Measurements from ENCODE around the gene ANO10.

ANO10 gene

DNA sequence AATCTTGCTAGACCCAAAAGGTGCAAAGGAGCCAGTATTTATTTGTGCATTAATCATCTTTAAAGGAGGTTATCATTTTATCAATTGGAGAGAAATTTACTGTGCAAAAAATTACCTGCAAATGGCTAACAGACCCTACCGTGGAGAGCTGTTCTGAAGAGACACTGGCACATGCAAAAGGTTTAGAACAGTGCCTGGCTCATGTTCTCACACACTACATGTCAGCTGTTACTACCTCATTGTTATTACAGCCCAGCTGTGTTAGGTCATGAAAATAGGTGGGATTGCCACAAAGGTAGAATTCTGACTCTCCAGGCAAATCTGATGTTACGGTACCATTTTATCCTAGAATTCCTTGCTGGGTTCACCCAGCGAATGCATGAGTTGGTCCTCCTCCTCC lies 198.2 kb downstream of the ANO10 start:
- H3K27me3 Mint-ChIP-seq = no peaks in the 10 kb centered on the region
- H3K27ac Mint-ChIP-seq = no peak overlapping the region
- no peaks in the 10 kb centered on the region for H3K4me1 Mint-ChIP-seq (ENCODE audit: low read depth)
- peaks cover 4% of the 10 kb centered on the region for H3K9me3 Mint-ChIP-seq (ENCODE audit: low read depth)
- peaks cover 8% of the 10 kb centered on the region for H3K36me3 Mint-ChIP-seq
- H3K4me3 Mint-ChIP-seq = no peak overlapping the region

GRCh38 chr3:43423142-43423541 lies 198.7 kb downstream of the ANO10 start:
- peaks cover 4% of the 10 kb centered on the region for H3K9me3 Mint-ChIP-seq (ENCODE audit: low read depth)
- no peaks in the 10 kb centered on the region for H3K4me1 Mint-ChIP-seq (ENCODE audit: low read depth)
- H3K27ac Mint-ChIP-seq = no peak overlapping the region
- no peak overlapping the region for H3K4me3 Mint-ChIP-seq
- H3K27me3 Mint-ChIP-seq = no peaks in the 10 kb centered on the region
- peaks cover 8% of the 10 kb centered on the region for H3K36me3 Mint-ChIP-seq

DNA sequence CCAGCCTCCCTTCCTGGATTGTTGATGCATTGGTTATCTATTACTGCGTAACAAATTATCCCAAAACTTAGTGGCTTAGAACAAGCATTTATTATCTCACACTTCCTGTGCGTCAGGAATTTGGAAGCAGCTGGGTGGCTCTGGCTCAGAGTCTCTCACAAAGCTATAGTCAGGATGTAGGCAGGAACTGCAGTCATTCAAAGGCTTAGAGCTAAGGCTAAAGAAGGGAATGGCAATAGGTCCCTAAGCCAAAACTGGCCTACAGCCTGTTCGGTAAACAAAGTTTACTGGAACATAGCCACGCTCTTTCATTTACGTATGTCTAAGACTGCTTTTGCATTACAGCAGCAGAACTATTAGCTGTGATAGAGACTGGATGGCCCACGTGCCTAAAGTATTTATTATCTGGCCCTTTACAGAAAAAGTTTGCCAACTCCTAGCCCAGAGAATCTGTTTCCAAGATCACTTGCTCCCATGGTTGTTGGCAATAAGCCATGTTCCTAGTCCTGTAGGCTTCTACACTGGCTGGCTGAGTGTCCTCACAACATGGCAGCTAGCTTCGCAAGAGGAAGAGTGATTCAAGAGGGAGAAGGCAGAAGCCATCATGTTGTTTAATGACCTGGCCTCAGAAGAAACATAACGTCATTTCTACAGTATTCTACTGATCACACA lies 203.1 kb downstream of the ANO10 start:
- Mint-ChIP-seq H3K36me3 (peaks cover 2% of the 10 kb centered on the region), H3K9me3 (ENCODE audit: low read depth) (no peaks in the 10 kb centered on the region), H3K27me3 (no peaks in the 10 kb centered on the region), H3K4me3 (no peak overlapping the region), H3K27ac (no peak overlapping the region), H3K4me1 (ENCODE audit: low read depth) (peaks cover 4% of the 10 kb centered on the region)

- Mint-ChIP-seq H3K27ac (no peak overlapping the region), H3K36me3 (no peaks in the 10 kb centered on the region), H3K27me3 (no peaks in the 10 kb centered on the region), H3K9me3 (ENCODE audit: low read depth) (no peaks in the 10 kb centered on the region), H3K4me3 (no peak overlapping the region), H3K4me1 (ENCODE audit: low read depth) (peaks cover 17% of the 10 kb centered on the region)
These were observed 204.7 kb downstream of the ANO10 start for GRCh38 chr3:43417133-43417532.

DNA sequence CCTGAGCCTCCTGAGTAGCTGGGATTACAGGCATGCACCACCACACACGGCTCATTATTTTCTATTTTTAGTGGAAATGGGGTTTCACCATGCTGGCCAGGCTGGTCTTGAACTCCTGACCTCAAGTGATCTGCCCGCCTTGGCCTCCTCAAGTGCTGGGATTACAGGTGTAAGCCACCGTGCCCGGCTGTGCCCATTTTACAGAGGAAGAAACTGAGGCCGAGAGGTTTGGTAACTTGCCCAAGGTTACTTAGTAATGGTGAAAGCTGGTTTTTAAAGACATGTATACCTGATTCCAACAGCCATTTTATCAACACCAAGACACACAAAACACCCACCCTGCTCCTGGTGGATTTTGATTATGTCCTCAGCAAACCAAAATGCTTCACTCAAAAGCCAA lies 206.7 kb downstream of the ANO10 start:
- no peaks in the 10 kb centered on the region for H3K36me3 Mint-ChIP-seq
- peaks cover 17% of the 10 kb centered on the region for H3K4me1 Mint-ChIP-seq (ENCODE audit: low read depth)
- H3K9me3 Mint-ChIP-seq (ENCODE audit: low read depth) = no peaks in the 10 kb centered on the region
- no peaks in the 10 kb centered on the region for H3K27me3 Mint-ChIP-seq
- H3K4me3 Mint-ChIP-seq = no peak overlapping the region
- H3K27ac Mint-ChIP-seq = no peak overlapping the region

DNA sequence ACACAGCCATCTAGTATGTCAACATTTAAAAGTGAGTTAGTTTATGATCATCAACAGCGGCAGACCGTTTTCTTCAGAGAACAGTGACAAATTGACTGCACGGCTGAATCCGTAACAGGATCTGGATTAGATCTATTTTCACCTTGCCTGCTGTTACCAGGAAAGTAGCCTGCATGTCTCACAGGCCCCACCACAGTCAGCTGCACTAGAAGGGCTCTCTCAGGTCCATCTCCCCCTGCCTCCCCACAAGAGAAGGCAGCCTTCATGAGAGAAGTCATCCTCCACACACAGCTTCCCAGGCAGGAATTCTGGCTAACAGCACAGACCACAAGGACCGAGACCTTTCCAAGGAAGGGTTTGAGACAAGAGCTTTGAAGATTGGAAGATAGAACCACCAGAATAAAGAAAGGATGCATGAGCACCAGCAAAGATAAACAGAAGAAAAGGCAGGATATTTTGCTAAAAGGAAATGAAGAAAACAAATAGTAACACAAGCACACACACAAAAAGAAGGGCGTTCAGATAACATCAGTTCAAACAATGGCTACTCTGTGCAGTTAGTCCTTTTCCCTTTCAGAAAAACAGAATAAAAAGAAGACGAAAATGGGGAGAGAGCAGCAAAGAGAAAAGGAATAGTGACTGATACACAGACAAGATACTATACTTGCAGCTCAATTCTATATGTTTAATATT lies 208.0 kb downstream of the ANO10 start:
- Mint-ChIP-seq H3K4me3 (no peak overlapping the region), H3K4me1 (ENCODE audit: low read depth) (peaks cover 17% of the 10 kb centered on the region), H3K27ac (peak overlapping the region; percentile 65), H3K36me3 (no peaks in the 10 kb centered on the region), H3K27me3 (no peaks in the 10 kb centered on the region), H3K9me3 (ENCODE audit: low read depth) (no peaks in the 10 kb centered on the region)

- peaks cover 17% of the 10 kb centered on the region for H3K4me1 Mint-ChIP-seq (ENCODE audit: low read depth)
- no peak overlapping the region for H3K4me3 Mint-ChIP-seq
- H3K9me3 Mint-ChIP-seq (ENCODE audit: low read depth) = no peaks in the 10 kb centered on the region
- H3K27ac Mint-ChIP-seq = no peak overlapping the region
- peaks cover 9% of the 10 kb centered on the region for H3K36me3 Mint-ChIP-seq
- H3K27me3 Mint-ChIP-seq = no peaks in the 10 kb centered on the region
These were observed 210.4 kb downstream of the ANO10 start for GRCh38 chr3:43411429-43411828.

DNA sequence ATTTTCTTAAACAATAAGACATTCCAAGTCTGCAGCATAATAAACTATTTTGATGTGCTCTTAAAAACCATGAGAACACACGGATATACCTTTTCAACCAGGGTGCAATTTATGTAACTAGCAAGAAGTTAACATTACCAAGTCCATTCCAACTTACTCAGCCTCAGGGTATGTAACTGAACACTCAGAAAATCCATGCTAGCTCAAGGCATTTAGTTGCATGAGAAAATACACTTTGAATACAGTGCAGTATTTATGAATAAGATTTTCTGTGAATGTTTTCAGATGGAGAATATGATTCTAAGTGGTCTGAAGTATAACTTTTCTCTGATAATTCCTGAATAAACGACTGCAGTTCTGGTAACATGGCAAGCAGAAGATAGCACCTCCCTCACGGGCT lies 211.2 kb downstream of the ANO10 start:
- H3K4me1 Mint-ChIP-seq (ENCODE audit: low read depth) = peaks cover 17% of the 10 kb centered on the region
- no peak overlapping the region for H3K4me3 Mint-ChIP-seq
- no peaks in the 10 kb centered on the region for H3K9me3 Mint-ChIP-seq (ENCODE audit: low read depth)
- no peak overlapping the region for H3K27ac Mint-ChIP-seq
- H3K36me3 Mint-ChIP-seq = peaks cover 9% of the 10 kb centered on the region
- no peaks in the 10 kb centered on the region for H3K27me3 Mint-ChIP-seq

DNA sequence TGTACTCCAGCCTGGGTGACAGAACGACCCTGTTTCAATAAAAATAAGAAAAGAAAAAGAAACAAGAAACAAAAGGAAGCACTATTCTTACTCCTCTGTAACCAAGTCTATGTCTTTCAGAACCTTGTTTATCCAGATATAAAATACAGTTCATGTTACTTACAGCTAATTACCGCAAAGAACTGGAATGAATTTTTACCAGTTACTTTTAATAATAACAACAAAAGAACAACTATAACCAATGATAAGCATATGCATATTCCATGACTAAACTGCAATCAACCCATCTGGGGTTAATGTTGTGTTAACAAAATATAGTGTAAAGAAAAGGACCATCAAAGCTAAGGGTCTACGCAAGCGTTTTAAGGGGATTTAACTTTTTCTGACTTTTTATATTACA lies 212.3 kb downstream of the ANO10 start:
- H3K27me3 Mint-ChIP-seq = no peaks in the 10 kb centered on the region
- H3K36me3 Mint-ChIP-seq = peaks cover 9% of the 10 kb centered on the region
- no peaks in the 10 kb centered on the region for H3K9me3 Mint-ChIP-seq (ENCODE audit: low read depth)
- peaks cover 17% of the 10 kb centered on the region for H3K4me1 Mint-ChIP-seq (ENCODE audit: low read depth)
- no peak overlapping the region for H3K27ac Mint-ChIP-seq
- H3K4me3 Mint-ChIP-seq = no peak overlapping the region

DNA sequence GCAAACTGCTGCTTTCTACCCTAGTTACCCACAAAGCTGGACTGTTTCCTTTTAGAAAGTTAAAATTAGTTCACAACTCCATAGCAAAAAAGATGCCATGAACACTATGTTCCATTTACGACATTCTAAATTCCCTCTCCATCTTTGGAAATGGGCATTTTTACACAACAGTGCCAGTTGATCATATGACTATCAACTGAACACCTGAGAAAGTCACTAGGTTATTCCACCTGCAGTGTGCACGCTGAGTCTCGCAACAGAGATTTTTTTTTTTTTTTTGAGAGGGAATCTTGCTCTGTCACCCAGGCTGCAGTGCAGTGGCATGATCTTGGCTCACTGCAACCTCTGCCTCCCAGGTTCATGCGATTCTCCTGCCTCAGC lies 215.2 kb downstream of the ANO10 start:
- Mint-ChIP-seq H3K4me3 (no peak overlapping the region), H3K27ac (no peak overlapping the region), H3K36me3 (peaks cover 9% of the 10 kb centered on the region), H3K27me3 (no peaks in the 10 kb centered on the region), H3K9me3 (ENCODE audit: low read depth) (no peaks in the 10 kb centered on the region), H3K4me1 (ENCODE audit: low read depth) (no peaks in the 10 kb centered on the region)

DNA sequence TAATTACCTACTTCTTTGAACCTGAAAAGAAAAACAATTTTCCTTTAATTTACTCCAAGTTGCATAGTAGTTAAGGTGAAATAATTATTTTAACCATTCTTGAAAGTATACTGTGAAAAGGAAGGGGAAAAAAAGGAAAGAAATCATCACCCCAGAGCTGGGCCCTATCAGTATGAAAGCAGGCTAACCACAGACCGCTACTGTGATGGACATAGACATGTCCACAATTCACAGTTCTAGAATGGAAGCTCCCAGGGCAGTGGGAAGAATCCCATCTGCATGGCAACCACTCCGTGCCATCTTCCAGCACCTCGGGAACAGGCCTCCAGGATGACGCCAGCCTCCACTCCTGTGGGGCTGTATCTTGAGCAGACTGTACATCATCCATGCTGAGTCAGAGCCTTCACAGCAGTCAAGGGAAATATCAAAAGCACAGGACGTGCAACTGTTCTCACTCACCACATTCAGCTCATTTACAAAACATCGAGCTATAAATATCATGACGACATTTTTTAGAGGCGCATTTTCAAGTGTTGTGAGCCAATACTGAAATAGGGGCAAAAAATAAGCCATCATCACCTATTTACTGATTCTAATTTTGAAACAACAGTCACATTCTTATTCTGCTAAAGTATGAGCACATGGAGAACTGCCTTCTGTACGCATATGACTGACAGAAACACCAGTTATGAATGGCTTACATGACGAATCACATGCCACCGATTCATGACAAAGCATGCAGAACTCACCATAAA lies 215.7 kb downstream of the ANO10 start:
- H3K36me3 Mint-ChIP-seq = peaks cover 9% of the 10 kb centered on the region
- no peaks in the 10 kb centered on the region for H3K9me3 Mint-ChIP-seq (ENCODE audit: low read depth)
- H3K4me3 Mint-ChIP-seq = no peak overlapping the region

DNA sequence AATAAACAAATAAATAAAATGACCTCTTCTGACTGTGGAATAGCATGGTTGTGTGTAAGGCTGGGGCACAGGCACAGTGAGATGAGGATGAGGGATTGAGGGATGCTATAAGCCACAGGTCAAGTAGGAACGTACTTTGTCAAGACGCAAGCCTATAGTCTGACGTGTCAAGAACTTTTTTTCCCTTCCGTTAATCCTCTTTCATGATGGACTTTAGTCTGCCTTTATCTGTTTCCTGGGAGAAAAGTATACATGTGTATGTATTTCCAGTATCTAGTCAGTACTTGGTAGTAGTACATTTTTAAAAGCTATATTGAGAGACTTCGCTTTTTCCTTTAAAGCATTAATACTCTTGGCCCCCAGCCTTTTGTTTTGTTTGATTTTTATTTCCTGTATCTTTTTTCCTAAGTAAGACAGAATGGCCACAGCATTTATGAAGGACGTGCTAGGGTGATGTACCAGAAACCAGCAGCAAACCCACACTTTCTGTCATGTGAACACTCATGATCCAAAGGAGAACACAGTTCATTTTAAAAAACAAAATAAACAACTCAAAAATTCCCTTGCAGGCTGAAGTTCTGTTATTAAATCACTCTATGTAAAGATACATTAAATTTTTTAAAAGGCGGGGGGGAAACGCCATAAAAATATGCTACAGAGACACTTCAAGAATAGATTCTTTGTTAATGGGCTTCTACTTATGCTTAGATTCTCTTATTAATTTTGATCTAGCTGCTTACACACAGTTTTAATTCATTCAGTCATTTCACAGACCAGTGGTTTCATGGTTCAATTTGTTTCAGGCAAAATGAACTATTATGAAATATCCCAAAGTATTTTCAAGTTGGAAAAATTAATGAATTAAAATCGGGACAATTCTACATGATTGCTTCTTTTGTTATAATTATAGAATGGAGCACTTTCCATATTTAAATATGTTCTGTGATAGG lies 220.8 kb downstream of the ANO10 start:
- Mint-ChIP-seq H3K4me3 (no peak overlapping the region), H3K4me1 (ENCODE audit: low read depth) (no peaks in the 10 kb centered on the region), H3K27me3 (no peaks in the 10 kb centered on the region), H3K9me3 (ENCODE audit: low read depth) (no peaks in the 10 kb centered on the region), H3K27ac (no peak overlapping the region), H3K36me3 (peaks cover 3% of the 10 kb centered on the region)

More for the DNA sequence above, 215.7 kb downstream of the ANO10 start:
- Mint-ChIP-seq H3K4me1 (ENCODE audit: low read depth) (no peaks in the 10 kb centered on the region), H3K27ac (no peak overlapping the region), H3K27me3 (no peaks in the 10 kb centered on the region)

DNA sequence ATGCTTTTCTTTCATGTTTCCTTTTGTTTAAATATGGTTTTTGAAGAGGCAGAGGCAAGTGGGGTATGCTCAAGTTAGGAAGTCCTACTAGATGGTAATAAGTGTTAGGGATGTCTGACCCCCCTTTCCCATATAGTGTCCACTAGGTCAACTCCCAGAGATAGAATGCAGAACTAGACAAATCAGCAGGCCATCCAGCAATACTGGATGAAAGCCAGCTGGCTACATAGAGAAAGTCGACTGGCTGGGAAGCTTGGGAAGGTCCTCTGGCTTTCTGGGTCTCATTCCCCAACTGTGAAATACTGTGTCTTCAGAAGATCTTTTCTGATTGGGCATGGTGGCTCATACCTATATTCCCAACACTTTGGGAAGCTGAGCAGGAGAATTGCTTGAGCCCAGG lies 221.6 kb downstream of the ANO10 start:
- H3K4me3 Mint-ChIP-seq = no peak overlapping the region
- no peak overlapping the region for H3K27ac Mint-ChIP-seq
- no peaks in the 10 kb centered on the region for H3K27me3 Mint-ChIP-seq
- H3K36me3 Mint-ChIP-seq = peaks cover 3% of the 10 kb centered on the region
- H3K4me1 Mint-ChIP-seq (ENCODE audit: low read depth) = no peaks in the 10 kb centered on the region
- H3K9me3 Mint-ChIP-seq (ENCODE audit: low read depth) = no peaks in the 10 kb centered on the region

DNA sequence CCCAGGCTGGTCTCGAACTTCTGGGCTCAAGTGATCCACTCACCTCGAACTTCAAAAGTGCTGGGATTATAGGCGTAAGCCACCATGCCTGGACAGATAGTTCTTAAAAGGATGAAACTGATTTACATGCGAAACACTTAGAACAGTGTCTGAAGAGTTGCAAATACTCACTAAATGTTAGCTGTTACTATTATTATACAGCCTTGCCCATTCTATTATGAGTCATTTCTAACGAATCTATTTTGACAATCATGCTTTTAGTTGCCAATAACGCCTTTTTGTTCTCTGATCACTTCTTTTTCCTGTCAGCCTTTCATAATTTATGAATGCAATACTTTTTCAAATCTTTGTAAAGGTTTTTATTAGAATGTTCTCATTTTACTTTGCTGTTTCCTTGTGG lies 222.8 kb downstream of the ANO10 start:
- Mint-ChIP-seq H3K4me3 (no peak overlapping the region), H3K4me1 (ENCODE audit: low read depth) (no peaks in the 10 kb centered on the region), H3K27me3 (no peaks in the 10 kb centered on the region), H3K27ac (no peak overlapping the region), H3K9me3 (ENCODE audit: low read depth) (no peaks in the 10 kb centered on the region), H3K36me3 (peaks cover 3% of the 10 kb centered on the region)

Measured in activated naive CD8-positive, alpha-beta T cell (primary cell).